ENCODE measurements around the gene NR3C1. TPM values are rescaled to one million over a fixed set of nuclear protein-coding genes. Genes with fewer than 3 reads are reported as not detected.

The NR3C1 gene
- total RNA-seq, 4 donors from 2014 or later: 40.4 to 55.0 (median 45.2) TPM

GRCh38 chr5:143311428-143311827, 92.1 kb downstream of the NR3C1 start:
- intact Hi-C loops (cut with DNase I; ENCODE audit: low total_unique reads): no loop called here
- TF ChIP-seq POLR2A (IDR thresholded peaks at IDR 0.05): no peak
- TF ChIP-seq, protein P1, sequence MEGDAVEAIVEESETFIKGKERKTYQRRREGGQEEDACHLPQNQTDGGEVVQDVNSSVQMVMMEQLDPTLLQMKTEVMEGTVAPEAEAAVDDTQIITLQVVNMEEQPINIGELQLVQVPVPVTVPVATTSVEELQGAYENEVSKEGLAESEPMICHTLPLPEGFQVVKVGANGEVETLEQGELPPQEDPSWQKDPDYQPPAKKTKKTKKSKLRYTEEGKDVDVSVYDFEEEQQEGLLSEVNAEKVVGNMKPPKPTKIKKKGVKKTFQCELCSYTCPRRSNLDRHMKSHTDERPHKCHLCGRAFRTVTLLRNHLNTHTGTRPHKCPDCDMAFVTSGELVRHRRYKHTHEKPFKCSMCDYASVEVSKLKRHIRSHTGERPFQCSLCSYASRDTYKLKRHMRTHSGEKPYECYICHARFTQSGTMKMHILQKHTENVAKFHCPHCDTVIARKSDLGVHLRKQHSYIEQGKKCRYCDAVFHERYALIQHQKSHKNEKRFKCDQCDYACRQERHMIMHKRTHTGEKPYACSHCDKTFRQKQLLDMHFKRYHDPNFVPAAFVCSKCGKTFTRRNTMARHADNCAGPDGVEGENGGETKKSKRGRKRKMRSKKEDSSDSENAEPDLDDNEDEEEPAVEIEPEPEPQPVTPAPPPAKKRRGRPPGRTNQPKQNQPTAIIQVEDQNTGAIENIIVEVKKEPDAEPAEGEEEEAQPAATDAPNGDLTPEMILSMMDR (IDR thresholded peaks at IDR 0.05): no peak

DNA sequence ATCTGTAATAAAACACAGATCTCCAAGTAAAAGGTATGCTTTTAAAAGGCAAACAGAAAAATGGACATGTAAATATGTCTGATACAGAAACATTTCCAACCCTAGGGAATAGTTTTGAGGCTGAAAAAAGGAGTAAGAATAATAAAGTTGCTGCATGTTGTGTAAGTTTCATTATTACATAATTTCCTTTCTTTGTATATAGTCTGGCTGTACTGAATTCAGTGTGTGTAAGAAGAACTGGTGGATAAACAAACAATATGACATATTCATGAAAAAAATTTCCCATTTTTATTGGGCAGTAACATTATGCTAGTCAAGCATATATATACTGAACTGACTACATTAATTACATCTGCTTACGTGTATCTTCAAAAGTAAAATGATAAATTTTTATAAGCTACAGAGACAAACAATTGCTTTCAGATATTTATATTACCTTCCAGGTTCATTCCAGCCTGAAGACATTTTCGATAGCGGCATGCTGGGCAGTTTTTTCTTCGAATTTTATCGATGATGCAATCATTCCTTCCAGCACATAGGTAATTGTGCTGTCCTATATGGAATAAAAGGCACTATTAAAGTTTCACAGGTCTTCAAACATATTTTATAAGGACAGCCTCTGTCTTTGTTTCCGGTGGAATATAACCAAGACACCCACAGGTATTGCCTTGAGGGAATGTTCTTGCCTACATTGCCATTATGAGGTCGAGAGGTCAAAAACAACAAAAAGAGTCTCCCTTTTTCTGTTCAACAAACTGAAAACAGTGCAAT, 93.6 kb downstream of the NR3C1 start:
- no peak for DNase-seq (ENCODE audit: low spot score in 2 of 2)
- intact Hi-C loops (cut with DNase I; ENCODE audit: low total_unique reads): no loop called here
- TF ChIP-seq, protein P1 (IDR thresholded peaks at IDR 0.05): no peak
- no peak for TF ChIP-seq POLR2A (IDR thresholded peaks at IDR 0.05)
- WGBS, 2 donors: 85 to 88% methylated on average over 7 of the region's 7 CpGs
- no peak overlapping the region for H3K4me3 ChIP-seq (ENCODE audit: low read depth, poor library complexity, severe bottlenecking)

More at GRCh38 chr5:143311428-143311827, 92.1 kb downstream of the NR3C1 start:
- no peak for DNase-seq (ENCODE audit: low spot score in 2 of 2)
- WGBS, 2 donors: 77 to 81% methylated on average over 5 of the region's 5 CpGs
- H3K4me3 ChIP-seq (ENCODE audit: low read depth, poor library complexity, severe bottlenecking): no peak overlapping the region

GRCh38 chr5:143308731-143309130, 94.8 kb downstream of the NR3C1 start:
- 58 to 60% methylated on average over 2 of the region's 2 CpGs for WGBS, 2 donors
- DNase-seq (ENCODE audit: low spot score in 2 of 2): no peak
- intact Hi-C loops (cut with DNase I; ENCODE audit: low total_unique reads): no loop called here
- TF ChIP-seq, protein P1 (IDR thresholded peaks at IDR 0.05): no peak
- no peak for TF ChIP-seq POLR2A (IDR thresholded peaks at IDR 0.05)
- no peak overlapping the region for H3K4me3 ChIP-seq (ENCODE audit: low read depth, poor library complexity, severe bottlenecking)

DNA sequence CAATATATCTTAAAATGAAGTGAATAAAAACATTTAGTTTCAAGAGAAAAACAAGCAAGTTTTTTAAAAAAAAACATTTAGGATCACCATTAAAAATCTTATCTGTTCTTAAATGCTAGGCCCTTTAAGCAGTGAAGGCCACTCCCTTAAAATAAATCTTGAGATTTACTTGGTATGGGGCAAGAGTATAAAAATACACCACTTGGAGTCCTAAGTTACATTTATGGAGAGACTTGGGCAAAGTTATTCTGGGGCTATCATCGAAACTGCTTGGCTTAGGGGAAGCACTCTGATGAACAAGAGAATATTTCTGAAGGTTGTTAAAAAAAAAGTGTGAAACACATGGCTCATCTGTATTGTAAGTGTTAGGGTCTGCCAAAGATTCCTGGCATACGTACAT, 97.4 kb downstream of the NR3C1 start:
- no peak for DNase-seq (ENCODE audit: low spot score in 2 of 2)
- WGBS, 2 donors: 68 to 70% methylated on average over 2 of the region's 2 CpGs
- intact Hi-C loops (cut with DNase I; ENCODE audit: low total_unique reads): no loop called here
- no peak for TF ChIP-seq POLR2A (IDR thresholded peaks at IDR 0.05)
- TF ChIP-seq, protein P1 (IDR thresholded peaks at IDR 0.05): no peak
- no peak overlapping the region for H3K4me3 ChIP-seq (ENCODE audit: low read depth, poor library complexity, severe bottlenecking)

GRCh38 chr5:143304836-143305475, 98.5 kb downstream of the NR3C1 start:
- intact Hi-C loops (cut with DNase I; ENCODE audit: low total_unique reads): no loop called here
- no peak overlapping the region for H3K4me3 ChIP-seq (ENCODE audit: low read depth, poor library complexity, severe bottlenecking)
- no peak for DNase-seq (ENCODE audit: low spot score in 2 of 2)
- 90 to 92% methylated on average over 2 of the region's 2 CpGs for WGBS, 2 donors
- TF ChIP-seq POLR2A (IDR thresholded peaks at IDR 0.05): no peak
- TF ChIP-seq, protein P1 (IDR thresholded peaks at IDR 0.05): no peak
